Common myeloid progenitor, CD34-positive (primary cell): ENCODE measurements around the gene FOXP1.

ENCODE experiments used
- CTCF ChIA-PET: fragments of 350-600 bp; sonication (Branson Sonifier 250); formaldehyde crosslinking; loops from one replicate; lab custom pipeline; 2021; ENCODE audit warnings: antibody characterized with exemption; lab: Charles Lee
- POLR2A ChIA-PET: fragments of 350-600 bp; sonication (Branson Sonifier 250); formaldehyde crosslinking; loops from one replicate; lab custom pipeline; 2021; ENCODE audit warnings: antibody characterized with exemption; lab: Charles Lee
- DNase-seq, 3 donors: peaks; one replicate each; pipeline versions ENCODE4 v3.0.0 to v3.0.0-alpha.2; 2013
- H3K27ac ChIP-seq, 2 experiments: 1 replicate in 1 of 2; 2 replicates in 1 of 2; pipeline ENCODE4 v1.7.0; 2013; ENCODE audit warnings: inconsistent platforms in 2 of 2, low read length in 2 of 2, mild to moderate bottlenecking in 2 of 2, low read depth in 1 of 2, moderate library complexity in 1 of 2; ENCODE audit not compliant: severe bottlenecking in 2 of 2, insufficient read depth in 1 of 2, poor library complexity in 1 of 2
- H3K27me3 ChIP-seq, 5 experiments: replicated peaks in 2 of 5; 1 replicate in 3 of 5; 2 replicates in 2 of 5; pipeline versions ENCODE4 v1.6.1 to v1.7.0; 2013; ENCODE audit warnings: low read length in 4 of 5, mild to moderate bottlenecking in 2 of 5, moderate library complexity in 2 of 5, inconsistent platforms in 1 of 5; ENCODE audit not compliant: insufficient read depth in 5 of 5, control insufficient read depth in 4 of 5
- H3K36me3 ChIP-seq, 4 experiments: 1 replicate in 2 of 4; 2 replicates in 2 of 4; pipeline versions ENCODE4 v1.6.1 to v1.7.0; 2013; ENCODE audit warnings: low read length in 3 of 4, control low read depth in 1 of 4, mild to moderate bottlenecking in 1 of 4; ENCODE audit not compliant: control insufficient read depth in 4 of 4, insufficient read depth in 4 of 4
- H3K4me1 ChIP-seq, 4 experiments: 1 replicate in 3 of 4; 2 replicates in 1 of 4; pipeline versions ENCODE4 v1.6.1 to v1.7.1; 2013; ENCODE audit warnings: low read length in 3 of 4, mild to moderate bottlenecking in 3 of 4, control low read depth in 1 of 4, inconsistent platforms in 1 of 4, moderate library complexity in 1 of 4; ENCODE audit not compliant: control insufficient read depth in 4 of 4, insufficient read depth in 4 of 4; ENCODE audit errors: control extremely low read depth in 1 of 4
- H3K4me3 ChIP-seq, 7 experiments: 1 replicate in 4 of 7; 2 replicates in 3 of 7; pipeline versions ENCODE4 v1.5.1 to v1.7.0; 2013; ENCODE audit warnings: mild to moderate bottlenecking in 7 of 7, low read length in 6 of 7, moderate library complexity in 6 of 7, inconsistent platforms in 2 of 7, low read depth in 2 of 7, control low read depth in 1 of 7; ENCODE audit not compliant: insufficient read depth in 4 of 7, control insufficient read depth in 1 of 7; ENCODE audit errors: extremely low read depth in 1 of 7
- H3K9me3 ChIP-seq, 5 experiments: 1 replicate in 4 of 5; 2 replicates in 1 of 5; pipeline versions ENCODE4 v1.6.1 to v1.7.1; 2013; ENCODE audit warnings: low read length in 4 of 5, mild to moderate bottlenecking in 2 of 5, inconsistent platforms in 1 of 5, low read depth in 1 of 5, moderate library complexity in 1 of 5; ENCODE audit not compliant: control insufficient read depth in 4 of 5, insufficient read depth in 2 of 5; ENCODE audit errors: control extremely low read depth in 1 of 5
- WGBS: methylation state at CpG from one replicate; pipeline ENCODE4 v1.1.5; 2013; ENCODE audit not compliant: insufficient coverage; 5-methylcytosine and 5-hydroxymethylcytosine counted together

FOXP1 gene

DNA sequence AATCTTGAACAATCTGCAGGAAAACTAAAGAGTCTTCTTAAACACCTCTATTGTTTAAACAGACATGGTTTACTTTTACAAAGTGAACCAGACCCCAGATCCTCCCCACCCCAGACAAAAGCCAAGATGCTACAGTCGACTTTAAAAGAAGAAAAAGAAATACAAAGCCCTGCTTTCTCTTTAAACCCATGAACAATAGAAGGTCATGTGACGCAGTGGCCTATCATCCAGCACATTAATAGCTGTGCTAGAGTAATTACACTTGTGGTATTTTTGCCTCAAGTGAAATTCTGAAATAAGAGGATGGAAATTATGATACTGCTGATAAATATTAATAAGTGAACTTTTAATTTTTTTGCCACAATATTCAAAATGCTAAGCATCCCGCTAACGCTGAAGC lies 613.4 kb downstream of the FOXP1 start:
- ChIA-PET POLR2A (interaction anchor here (0.7 kb wide), 1 partner anchor 78 kb away, joined by 3 read pairs; no protein-coding TSS in a partner anchor), CTCF (no interaction called here)
- no peaks in the 10 kb centered on the region for H3K4me1 ChIP-seq
- no peak overlapping the region for H3K27ac ChIP-seq
- H3K27me3 ChIP-seq: no peaks in the 10 kb centered on the region
- no peak overlapping the region for H3K4me3 ChIP-seq
- no peaks in the 10 kb centered on the region for H3K9me3 ChIP-seq
- no peak for DNase-seq
- WGBS: 100% methylated on average over 1 of the region's 4 CpGs
- peaks cover 24 to 93% (median 63%) of the 10 kb centered on the region in 4 experiments for H3K36me3 ChIP-seq

- WGBS: 97% methylated on average over 6 of the region's 13 CpGs
- CTCF ChIA-PET: no interaction called here
- POLR2A ChIA-PET: no interaction called here
- Histone ChIP-seq H3K27ac (no peak overlapping the region), H3K9me3 (no peaks in the 10 kb centered on the region), H3K4me3 (no peak overlapping the region), H3K4me1 (no peaks in the 10 kb centered on the region), H3K27me3 (no peaks in the 10 kb centered on the region), H3K36me3 (peaks cover 25 to 80% (median 63%) of the 10 kb centered on the region in 4 experiments)
- no peak for DNase-seq
Observed at GRCh38 chr3:70963431-70964275, 619.9 kb downstream of the FOXP1 start.

DNA sequence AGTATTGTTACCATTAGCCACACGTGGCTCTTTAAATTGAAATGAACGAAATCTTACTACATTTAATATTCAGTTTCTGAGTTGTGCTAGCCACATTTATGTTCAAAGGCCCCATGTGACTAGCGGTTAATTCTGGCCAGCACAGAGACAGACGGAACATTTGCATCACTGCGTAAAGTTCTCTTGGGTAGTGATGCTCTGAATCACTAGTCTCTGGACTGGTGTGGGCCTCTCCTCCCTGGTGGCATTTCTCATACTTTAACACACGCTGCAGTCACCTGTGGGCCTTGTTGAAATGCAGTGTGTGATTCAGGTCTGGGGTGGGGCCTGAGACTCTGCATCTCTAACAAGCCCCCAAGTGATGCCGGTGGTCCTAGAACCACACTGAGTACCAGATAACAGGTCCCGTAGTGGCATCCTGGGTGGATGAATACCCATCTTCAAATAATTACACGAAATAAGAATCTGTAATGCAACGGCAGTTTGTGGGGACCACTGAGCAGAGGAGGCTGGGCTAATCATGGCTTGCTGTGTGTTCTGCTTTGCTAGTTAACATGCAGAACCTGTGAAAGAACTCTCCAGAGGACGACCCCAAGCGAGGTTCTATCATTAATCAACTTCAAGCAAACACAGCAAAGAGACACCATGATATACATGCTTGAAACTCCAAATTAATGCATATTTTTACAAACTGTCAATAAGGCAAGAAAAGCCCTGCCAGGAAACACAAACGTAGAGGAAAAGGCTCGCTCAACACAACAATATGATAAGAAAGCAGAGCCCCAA lies 623.8 kb downstream of the FOXP1 start:
- ChIA-PET CTCF (no interaction called here), POLR2A (no interaction called here)
- Histone ChIP-seq H3K9me3 (no peaks in the 10 kb centered on the region), H3K4me1 (no peaks in the 10 kb centered on the region), H3K27me3 (no peaks in the 10 kb centered on the region), H3K4me3 (no peak overlapping the region), H3K36me3 (peaks cover 14 to 54% (median 48%) of the 10 kb centered on the region in 4 experiments), H3K27ac (no peak overlapping the region)
- 95% methylated on average over 12 of the region's 14 CpGs for WGBS
- DNase-seq: no peak

DNA sequence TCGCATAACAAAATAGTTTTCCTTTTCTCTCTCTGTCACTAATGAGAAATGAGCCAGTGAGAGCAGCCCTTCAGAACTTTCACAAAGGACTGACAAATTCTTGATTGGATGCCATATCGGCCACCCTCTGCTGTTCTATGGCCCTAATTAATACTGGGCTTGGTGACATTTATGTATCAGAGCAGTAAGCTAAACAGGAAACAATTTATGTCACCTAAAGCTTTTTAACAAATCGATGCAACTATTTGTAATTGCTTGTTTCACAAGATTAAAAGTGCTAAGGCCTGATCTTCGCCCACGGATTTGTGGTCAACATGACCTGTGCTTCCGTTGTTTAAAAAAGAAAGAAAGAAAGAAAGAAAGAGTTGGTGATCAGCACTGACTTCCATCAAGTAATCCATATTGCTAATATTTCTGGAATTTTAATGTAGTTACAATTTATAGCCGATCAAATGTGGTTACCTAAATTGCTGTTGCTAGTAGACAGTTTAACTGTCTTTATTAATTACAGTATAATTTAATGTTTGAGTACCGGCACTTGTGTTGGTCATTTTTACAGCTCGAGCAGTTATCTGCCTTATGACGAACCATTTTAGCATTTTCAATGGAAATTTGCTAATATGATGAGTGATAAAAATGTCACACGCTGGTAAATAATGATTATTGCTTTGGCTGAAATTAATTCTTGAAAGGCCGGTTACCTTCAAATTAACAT lies 631.3 kb downstream of the FOXP1 start:
- H3K4me3 ChIP-seq: no peak overlapping the region
- DNase-seq: no peak
- peaks cover 0 to 11% (median under 1%) of the 10 kb centered on the region in 4 experiments for H3K36me3 ChIP-seq
- 100% methylated on average over 2 of the region's 12 CpGs for WGBS
- no peak overlapping the region for H3K27ac ChIP-seq
- no peaks in the 10 kb centered on the region for H3K9me3 ChIP-seq
- ChIA-PET CTCF (interaction anchor here (0.7 kb wide), 1 partner anchor 23 kb away, joined by 3 read pairs; no protein-coding TSS in a partner anchor), POLR2A (no interaction called here)
- H3K27me3 ChIP-seq: no peaks in the 10 kb centered on the region
- H3K4me1 ChIP-seq: no peaks in the 10 kb centered on the region

DNA sequence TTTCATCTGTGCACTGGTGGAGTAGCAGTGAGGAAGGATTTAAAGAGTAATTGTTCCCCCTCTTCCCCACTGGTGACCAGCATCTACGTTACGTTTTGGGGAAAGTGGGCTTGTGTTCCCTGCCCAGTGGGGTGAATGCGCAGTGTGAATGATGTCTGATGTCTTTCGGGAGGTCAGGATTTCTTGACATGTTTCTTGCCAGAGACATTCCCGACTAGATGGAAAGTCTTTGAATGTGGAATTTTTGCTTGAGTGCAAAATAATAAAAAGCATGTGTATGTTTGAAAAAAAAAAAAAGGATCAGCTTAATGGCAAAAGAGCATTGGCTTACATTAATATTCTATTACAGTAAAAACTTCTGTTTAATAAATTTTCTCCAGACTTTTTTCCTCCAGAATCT lies 632.2 kb downstream of the FOXP1 start:
- peaks cover 0 to 7% (median 0%) of the 10 kb centered on the region in 4 experiments for H3K36me3 ChIP-seq
- H3K4me1 ChIP-seq: no peaks in the 10 kb centered on the region
- no peak overlapping the region for H3K4me3 ChIP-seq
- 96% methylated on average over 4 of the region's 5 CpGs for WGBS
- POLR2A ChIA-PET: no interaction called here
- CTCF ChIA-PET: no interaction called here
- no peaks in the 10 kb centered on the region for H3K27me3 ChIP-seq
- H3K27ac ChIP-seq: no peak overlapping the region
- no peaks in the 10 kb centered on the region for H3K9me3 ChIP-seq
- no peak for DNase-seq

- CTCF ChIA-PET: no interaction called here
- no peaks in the 10 kb centered on the region for H3K4me1 ChIP-seq
- POLR2A ChIA-PET: no interaction called here
- WGBS: 100% methylated on average over 1 of the region's 1 CpG
- DNase-seq: no peak
- H3K27me3 ChIP-seq: no peaks in the 10 kb centered on the region
- H3K9me3 ChIP-seq: no peaks in the 10 kb centered on the region
- H3K4me3 ChIP-seq: no peak overlapping the region
- no peaks in the 10 kb centered on the region for H3K36me3 ChIP-seq
- no peak overlapping the region for H3K27ac ChIP-seq
Observed at GRCh38 chr3:70947579-70947978, 635.9 kb downstream of the FOXP1 start.
